HG03439 (cell line): ENCODE data around the gene SULT4A1.

Experiments
- ATAC-seq: cut with Tn5 transposase; IDR thresholded peaks from one replicate; pipeline ENCODE4 v1.9.1; 2021; ENCODE audit warnings: mild to moderate bottlenecking, moderate library complexity; ENCODE audit not compliant: unreplicated experiment

Gene SULT4A1

GRCh38 chr22:43846966-43847365 is 15.3 kb downstream of the SULT4A1 start:
- ATAC-seq = no peak

GRCh38 chr22:43845981-43846380 is 16.3 kb downstream of the SULT4A1 start:
- ATAC-seq = no peak

GRCh38 chr22:43844560-43845545 is 17.5 kb downstream of the SULT4A1 start:
- ATAC-seq = no peak

- ATAC-seq = no peak
These were observed 18.4 kb downstream of the SULT4A1 start for GRCh38 chr22:43843783-43844530.

- no peak for ATAC-seq
These were observed 20.6 kb downstream of the SULT4A1 start for GRCh38 chr22:43841742-43842141.

- ATAC-seq = no peak
These were observed 21.5 kb downstream of the SULT4A1 start for GRCh38 chr22:43840851-43841250.

GRCh38 chr22:43840431-43840830 is 21.9 kb downstream of the SULT4A1 start:
- ATAC-seq = no peak

- ATAC-seq = no peak
These were observed 22.5 kb downstream of the SULT4A1 start for GRCh38 chr22:43839781-43840180.

GRCh38 chr22:43838571-43839307 is 23.6 kb downstream of the SULT4A1 start:
- no peak for ATAC-seq

GRCh38 chr22:43838161-43838560 is 24.2 kb downstream of the SULT4A1 start:
- no peak for ATAC-seq

GRCh38 chr22:43837666-43838065 is 24.6 kb downstream of the SULT4A1 start:
- no peak for ATAC-seq

- no peak for ATAC-seq
These were observed 26.6 kb downstream of the SULT4A1 start for GRCh38 chr22:43835736-43836135.

- no peak for ATAC-seq
These were observed 27.1 kb downstream of the SULT4A1 start for GRCh38 chr22:43835166-43835565.

GRCh38 chr22:43833286-43834240 is 28.8 kb downstream of the SULT4A1 start:
- no peak for ATAC-seq

GRCh38 chr22:43832393-43833265 is 29.7 kb downstream of the SULT4A1 start:
- ATAC-seq = no peak

- ATAC-seq = no peak
These were observed 30.5 kb downstream of the SULT4A1 start for GRCh38 chr22:43831561-43832392.

GRCh38 chr22:43830931-43831560 is 31.3 kb downstream of the SULT4A1 start:
- ATAC-seq = no peak
